PC-9 (cell line): ENCODE results near the gene SDK1. TPM values are rescaled to one million over a fixed set of nuclear protein-coding genes. Genes with fewer than 3 reads are reported as not detected.

Experiments used
- BruUV-seq: library from RNA; stranded (reverse); fragments of 400-500 nt; replicated peaks from 2 replicates; lab custom pipeline; 2021; lab: Mats Ljungman, UMichigan
- CTCF ChIA-PET: fragments of 300-600 bp; sonication (Branson Sonifier 250); formaldehyde crosslinking; loops from one replicate; lab custom pipeline; 2022; ENCODE audit warnings: antibody characterized with exemption; lab: Charles Lee
- POLR2A ChIA-PET: fragments of 300-600 bp; sonication (Branson Sonifier 250); formaldehyde crosslinking; loops from one replicate; lab custom pipeline; 2022; ENCODE audit warnings: antibody characterized with exemption; ENCODE audit not compliant: unreplicated experiment; lab: Charles Lee
- DNase-seq, 2 experiments: peaks; one replicate each; pipeline versions ENCODE4 v3.0.0 to v3.0.0-alpha.2; 2015 to 2022; ENCODE audit warnings: mixed read lengths in 1 of 2
- H2AFZ ChIP-seq: fragments of 200-600 bp; sonication (generic); 2 replicates; pipeline ENCODE4 v1.8.1; 2017; ENCODE audit warnings: antibody characterized with exemption
- H3F3A ChIP-seq: fragments of 200-600 bp; sonication (generic); 2 replicates; pipeline ENCODE4 v1.8.1; 2017; ENCODE audit warnings: antibody characterized with exemption, mild to moderate bottlenecking, low read depth; ENCODE audit not compliant: insufficient read depth
- H3K27ac ChIP-seq: fragments of 200-600 bp; sonication (generic); 2 replicates; pipeline ENCODE4 v1.6.1; 2016; ENCODE audit warnings: mixed run types
- H3K27me3 ChIP-seq: fragments of 200-600 bp; sonication (generic); 2 replicates; pipeline ENCODE4 v1.6.1; 2016; ENCODE audit warnings: low read depth, mixed run types; ENCODE audit not compliant: insufficient read depth
- H3K36me3 ChIP-seq: fragments of 200-600 bp; sonication (generic); 2 replicates; pipeline ENCODE4 v1.6.1; 2016; ENCODE audit warnings: low read depth, mixed run types
- H3K4me1 ChIP-seq: fragments of 200-600 bp; sonication (generic); replicated peaks from 2 replicates; pipeline ENCODE4 v1.6.1; 2016; ENCODE audit warnings: mixed run types; ENCODE audit not compliant: insufficient read depth
- H3K4me2 ChIP-seq: fragments of 200-600 bp; sonication (generic); 2 replicates; pipeline ENCODE4 v1.6.1; 2017; ENCODE audit warnings: mixed run types
- H3K4me3 ChIP-seq: fragments of 200-600 bp; sonication (generic); 2 replicates; pipeline ENCODE4 v1.6.1; 2016; ENCODE audit warnings: mixed run types
- H3K79me2 ChIP-seq: fragments of 200-600 bp; sonication (generic); 2 replicates; pipeline ENCODE4 v1.6.1; 2017; ENCODE audit warnings: low read depth, mixed run types
- H3K9me2 ChIP-seq: fragments of 200-600 bp; sonication (generic); 2 replicates; pipeline ENCODE4 v1.8.1; 2017; ENCODE audit warnings: mild to moderate bottlenecking; ENCODE audit not compliant: insufficient read depth
- H3K9me3 ChIP-seq: fragments of 200-600 bp; sonication (generic); 2 replicates; pipeline ENCODE4 v1.8.1; 2016; ENCODE audit warnings: low read depth; ENCODE audit not compliant: insufficient read depth
- H4K20me1 ChIP-seq: fragments of 200-600 bp; sonication (generic); 2 replicates; pipeline ENCODE4 v1.8.1; 2017; ENCODE audit not compliant: insufficient read depth
- EZH2 ChIP-seq: fragments of 200-600 bp; sonication (generic); IDR thresholded peaks from 2 replicates; pipeline ENCODE4 v1.8.0; 2017; ENCODE audit warnings: antibody characterized with exemption, low read depth
- intact Hi-C: fragments of 100-400 bp; cut with micrococcal nuclease; formaldehyde crosslinking; loops from one replicate; pipeline ENCODE4 v1.10.0; 2022; ENCODE audit not compliant: unreplicated experiment
- total RNA-seq: library from RNA; stranded (reverse); gene quantifications from 2 replicates; pipeline ENCODE4 v1.2.3, GENCODE V29; 2021
- TF ChIP-seq, protein P1 (sequence below): fragments of 200-600 bp; sonication (generic); conservative IDR thresholded peaks from 2 replicates; pipeline ENCODE4 v1.6.1; 2017; ENCODE audit warnings: mixed run types, antibody characterized with exemption, mild to moderate bottlenecking, moderate library complexity

Gene SDK1
- total RNA-seq, 1 experiment from 2014 or later: not detected

DNA sequence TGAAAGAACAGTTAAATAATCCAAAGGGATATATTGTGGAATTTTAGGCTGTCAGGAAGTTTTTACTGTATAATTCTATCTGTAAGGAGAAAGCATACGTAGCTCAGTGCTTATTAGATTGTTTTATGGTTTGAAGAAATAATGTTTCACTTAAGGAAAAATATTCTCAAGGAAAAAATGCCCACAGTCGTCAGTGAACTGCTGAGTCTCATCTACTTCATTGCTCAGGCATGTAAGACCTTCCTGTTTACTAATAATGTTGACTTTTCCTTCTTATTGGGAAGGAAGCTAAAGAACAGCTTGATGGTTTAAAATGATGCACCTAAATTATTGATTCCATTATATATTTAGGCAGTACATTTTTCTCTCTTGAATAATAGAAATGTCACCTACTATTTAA, 304.2 kb downstream of the SDK1 start:
- H3K4me3 ChIP-seq: no peak overlapping the region
- H3K27me3 ChIP-seq: peaks cover 35% of the 10 kb centered on the region
- H3K9me2 ChIP-seq: no peaks in the 10 kb centered on the region
- intact Hi-C loops: no loop called here
- H3K9me3 ChIP-seq: no peaks in the 10 kb centered on the region
- ChIA-PET CTCF (no interaction called here), POLR2A (no interaction called here)
- no peak for DNase-seq
- H3K79me2 ChIP-seq: no peaks in the 10 kb centered on the region
- no peaks in the 10 kb centered on the region; the same call in 1 of the 2 replicates for H4K20me1 ChIP-seq
- H3F3A ChIP-seq: no peaks in the 10 kb centered on the region
- H2AFZ ChIP-seq: no peak overlapping the region
- BruUV-seq: no TSS peak
- no peaks in the 10 kb centered on the region for H3K36me3 ChIP-seq
- TF ChIP-seq, protein P1, sequence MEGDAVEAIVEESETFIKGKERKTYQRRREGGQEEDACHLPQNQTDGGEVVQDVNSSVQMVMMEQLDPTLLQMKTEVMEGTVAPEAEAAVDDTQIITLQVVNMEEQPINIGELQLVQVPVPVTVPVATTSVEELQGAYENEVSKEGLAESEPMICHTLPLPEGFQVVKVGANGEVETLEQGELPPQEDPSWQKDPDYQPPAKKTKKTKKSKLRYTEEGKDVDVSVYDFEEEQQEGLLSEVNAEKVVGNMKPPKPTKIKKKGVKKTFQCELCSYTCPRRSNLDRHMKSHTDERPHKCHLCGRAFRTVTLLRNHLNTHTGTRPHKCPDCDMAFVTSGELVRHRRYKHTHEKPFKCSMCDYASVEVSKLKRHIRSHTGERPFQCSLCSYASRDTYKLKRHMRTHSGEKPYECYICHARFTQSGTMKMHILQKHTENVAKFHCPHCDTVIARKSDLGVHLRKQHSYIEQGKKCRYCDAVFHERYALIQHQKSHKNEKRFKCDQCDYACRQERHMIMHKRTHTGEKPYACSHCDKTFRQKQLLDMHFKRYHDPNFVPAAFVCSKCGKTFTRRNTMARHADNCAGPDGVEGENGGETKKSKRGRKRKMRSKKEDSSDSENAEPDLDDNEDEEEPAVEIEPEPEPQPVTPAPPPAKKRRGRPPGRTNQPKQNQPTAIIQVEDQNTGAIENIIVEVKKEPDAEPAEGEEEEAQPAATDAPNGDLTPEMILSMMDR: no peak
- TF ChIP-seq EZH2: no peak
- H3K4me2 ChIP-seq: no peak overlapping the region
- no peaks in the 10 kb centered on the region for H3K4me1 ChIP-seq
- no peak overlapping the region for H3K27ac ChIP-seq

DNA sequence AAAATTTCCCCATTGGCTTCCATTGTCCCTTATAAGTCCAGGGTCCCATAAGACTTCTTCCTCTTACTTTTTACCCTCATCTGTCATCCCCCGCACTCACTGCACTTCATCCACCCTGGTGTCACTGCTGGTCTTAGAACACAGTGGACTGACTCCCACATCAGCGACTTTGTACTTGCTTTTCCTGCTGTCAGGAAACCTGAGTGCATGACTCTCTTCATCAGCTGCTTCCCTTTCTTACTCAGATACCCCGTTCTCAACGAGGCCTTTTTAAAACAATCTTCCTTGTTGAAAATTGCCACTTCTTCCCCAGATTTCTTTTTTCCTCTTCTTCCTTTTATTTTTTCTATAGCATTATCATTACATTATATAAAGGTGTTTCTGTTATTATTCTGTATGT, 305.4 kb downstream of the SDK1 start:
- CTCF ChIA-PET: no interaction called here
- Histone ChIP-seq H2AFZ (no peak overlapping the region), H3K27ac (no peak overlapping the region)

DNA sequence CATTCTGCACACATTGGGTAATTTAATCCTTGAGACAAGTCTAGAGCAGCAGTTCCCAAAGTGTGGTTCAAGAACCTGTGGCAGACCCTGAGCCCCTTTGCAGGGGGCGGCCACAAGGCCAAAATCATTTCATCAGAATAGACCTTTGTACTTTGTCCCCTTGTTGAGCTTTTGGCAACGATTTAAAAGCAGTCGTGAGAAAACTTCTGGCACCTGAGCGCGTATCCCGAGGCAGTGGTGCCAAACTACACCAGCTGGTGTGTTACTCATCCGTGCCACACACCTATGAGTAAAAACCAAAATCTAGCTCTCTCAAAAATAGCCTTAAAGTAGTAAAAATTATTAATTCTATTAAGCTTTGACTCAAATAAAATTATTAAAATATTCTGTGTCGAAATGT, 306.8 kb downstream of the SDK1 start:
- ChIA-PET POLR2A (no interaction called here), CTCF (no interaction called here)
- Histone ChIP-seq H3K4me2 (no peak overlapping the region), H3K27ac (no peak overlapping the region), H3K36me3 (no peaks in the 10 kb centered on the region), H2AFZ (no peak overlapping the region), H4K20me1 (no peaks in the 10 kb centered on the region; the same call in 1 of the 2 replicates), H3K4me1 (no peaks in the 10 kb centered on the region), H3K9me2 (no peaks in the 10 kb centered on the region), H3K9me3 (no peaks in the 10 kb centered on the region), H3K27me3 (peaks cover 56% of the 10 kb centered on the region), H3K4me3 (no peak overlapping the region), H3K79me2 (no peaks in the 10 kb centered on the region), H3F3A (no peaks in the 10 kb centered on the region)
- no peak for DNase-seq
- intact Hi-C loops: no loop called here
- no TSS peak for BruUV-seq
- TF ChIP-seq, protein P1: no peak
- no peak for TF ChIP-seq EZH2

More for the DNA sequence above, 305.4 kb downstream of the SDK1 start:
- Histone ChIP-seq H3K9me3 (no peaks in the 10 kb centered on the region), H3K4me2 (no peak overlapping the region), H3K9me2 (no peaks in the 10 kb centered on the region), H4K20me1 (no peaks in the 10 kb centered on the region; the same call in 1 of the 2 replicates), H3F3A (no peaks in the 10 kb centered on the region), H3K36me3 (no peaks in the 10 kb centered on the region), H3K79me2 (no peaks in the 10 kb centered on the region), H3K4me1 (no peaks in the 10 kb centered on the region), H3K27me3 (peaks cover 43% of the 10 kb centered on the region), H3K4me3 (no peak overlapping the region)
- intact Hi-C loops: no loop called here
- POLR2A ChIA-PET: no interaction called here
- no peak for DNase-seq
- TF ChIP-seq, protein P1: no peak
- TF ChIP-seq EZH2: no peak
- no TSS peak for BruUV-seq
